ENCODE results near the gene SEMA3A. TPM values are rescaled to one million over a fixed set of nuclear protein-coding genes. Genes with fewer than 3 reads are reported as not detected.
A peak's percentile ranks its signal among the peaks of the same experiment; 100 is the strongest.

The SEMA3A gene
- total RNA-seq, 2 donors from 2014 or later, result 6.8 to 8.8 TPM

GRCh38 chr7:84123965-84124547 is 70.5 kb downstream of the SEMA3A start:
- DNase-seq (no peak), ATAC-seq (no peak)
- intact Hi-C loops (cut with DNase I), result no loop called here

DNA sequence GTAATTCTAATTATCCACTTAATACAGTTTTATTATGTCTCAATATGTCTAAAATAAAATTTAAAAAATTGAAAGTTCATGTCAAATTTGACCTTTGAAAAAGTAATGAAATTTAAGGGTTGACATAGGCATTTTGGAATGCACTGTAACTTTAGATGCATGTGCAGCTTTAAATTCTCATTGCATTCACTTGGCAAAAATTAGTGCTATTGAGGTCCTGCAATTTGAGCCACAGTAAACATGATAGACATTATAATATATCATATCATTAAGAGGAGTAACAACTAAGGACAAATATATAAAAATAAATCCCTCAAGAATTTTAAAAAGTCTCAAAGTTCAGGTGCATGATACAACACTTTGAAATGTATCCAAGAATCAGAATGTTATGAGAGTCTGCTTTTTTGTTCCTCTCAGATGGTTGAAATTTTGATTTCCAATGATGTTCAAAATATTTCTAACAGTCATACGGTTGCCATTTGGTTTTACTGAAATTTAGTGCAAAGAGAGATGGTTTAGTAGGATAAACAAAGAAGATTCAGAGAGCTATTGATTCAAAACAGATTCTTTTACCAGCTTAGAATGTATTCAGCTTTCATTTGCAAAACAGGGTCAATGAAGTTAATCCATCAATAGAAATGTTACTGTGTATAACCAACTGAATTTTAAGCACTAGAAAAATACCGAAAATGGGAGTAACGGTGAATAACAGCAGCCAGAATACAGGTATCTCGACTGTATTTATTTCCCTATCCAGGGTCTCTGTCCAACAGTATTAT is 71.8 kb downstream of the SEMA3A start:
- intact Hi-C loops (cut with DNase I), result no loop called here
- ATAC-seq (no peak), DNase-seq (no peak)

DNA sequence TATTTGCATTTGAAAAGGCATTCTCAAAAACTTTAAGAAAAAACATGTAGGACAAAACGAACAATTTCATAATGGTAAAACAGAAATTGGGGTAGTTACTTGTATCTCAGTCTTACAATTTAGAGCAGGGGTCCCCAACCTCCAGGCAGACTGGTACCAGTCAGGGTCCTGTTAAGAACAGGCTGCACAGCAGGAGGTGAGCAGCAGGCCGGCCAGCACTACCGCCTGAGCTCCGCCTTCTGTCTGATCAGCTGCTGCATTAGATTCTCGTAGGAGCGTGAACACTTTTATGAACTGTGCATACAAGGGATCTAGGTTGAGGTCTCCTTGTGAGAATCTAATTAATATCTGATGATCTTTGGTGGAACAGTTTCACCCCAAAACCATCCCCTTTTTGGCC is 77.3 kb downstream of the SEMA3A start:
- DNase-seq, result no peak
- intact Hi-C loops (cut with DNase I), result no loop called here
- ATAC-seq, result no peak

- intact Hi-C loops (cut with DNase I), result no loop called here
- DNase-seq, result no peak
- ATAC-seq, result peak in 1 of 2 donors; percentile 31
Observed at GRCh38 chr7:84113906-84114850, 80.4 kb downstream of the SEMA3A start.

- DNase-seq (no peak), ATAC-seq (peak in 1 of 2 donors; percentile 18)
- intact Hi-C loops (cut with DNase I), result no loop called here
Observed at GRCh38 chr7:84113286-84113685, 81.3 kb downstream of the SEMA3A start.

- intact Hi-C loops (cut with DNase I), result no loop called here
- DNase-seq, result peak; percentile 19
- peak; percentile 95 to 96 for ATAC-seq
Observed at GRCh38 chr7:84112771-84113170, 81.8 kb downstream of the SEMA3A start.

DNA sequence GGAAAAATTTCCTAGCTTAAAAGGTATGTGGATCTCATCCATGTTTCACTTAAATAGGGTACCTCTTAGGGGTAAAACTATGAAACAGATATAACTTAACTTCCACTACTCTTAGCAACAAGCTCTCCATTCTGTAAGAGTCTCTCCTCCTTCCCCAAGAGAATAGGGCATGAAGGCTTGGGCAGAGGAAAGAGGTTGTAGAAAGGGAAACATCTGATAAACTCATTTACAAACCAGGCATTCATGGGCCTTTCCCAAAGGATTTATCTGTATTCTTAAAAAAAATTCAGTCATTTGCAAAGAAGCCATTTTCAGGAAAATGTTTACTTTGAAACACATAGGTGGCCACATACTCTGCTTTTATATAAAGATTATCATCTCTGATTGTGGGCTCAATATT is 82.7 kb downstream of the SEMA3A start:
- ATAC-seq, result no peak
- intact Hi-C loops (cut with DNase I), result no loop called here
- DNase-seq, result no peak

DNA sequence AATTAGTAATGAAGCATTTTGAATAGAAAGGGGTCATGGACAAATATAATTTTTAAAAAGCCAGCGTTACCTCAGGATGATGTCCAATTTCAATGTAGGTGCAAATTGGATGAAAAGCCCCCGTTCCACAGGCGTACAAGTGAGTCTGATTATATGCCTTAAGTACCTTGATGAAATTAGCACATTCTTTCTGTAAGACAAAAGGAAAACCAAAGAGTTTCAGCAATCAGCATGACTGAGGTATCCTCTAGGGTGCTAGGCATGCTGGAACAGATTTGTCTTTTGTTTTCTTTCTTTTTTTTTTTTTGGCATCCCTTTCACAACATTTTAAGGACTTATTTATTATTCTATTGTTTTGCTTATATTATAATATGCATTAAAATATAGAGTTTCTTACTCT is 84.2 kb downstream of the SEMA3A start:
- ATAC-seq (no peak), DNase-seq (no peak)
- intact Hi-C loops (cut with DNase I), result no loop called here

GRCh38 chr7:84108787-84109186 is 85.8 kb downstream of the SEMA3A start:
- ATAC-seq, result no peak
- no peak for DNase-seq
- intact Hi-C loops (cut with DNase I), result no loop called here

- intact Hi-C loops (cut with DNase I), result no loop called here
- DNase-seq, result no peak
- ATAC-seq, result no peak
Observed at GRCh38 chr7:84108119-84108518, 86.5 kb downstream of the SEMA3A start.

DNA sequence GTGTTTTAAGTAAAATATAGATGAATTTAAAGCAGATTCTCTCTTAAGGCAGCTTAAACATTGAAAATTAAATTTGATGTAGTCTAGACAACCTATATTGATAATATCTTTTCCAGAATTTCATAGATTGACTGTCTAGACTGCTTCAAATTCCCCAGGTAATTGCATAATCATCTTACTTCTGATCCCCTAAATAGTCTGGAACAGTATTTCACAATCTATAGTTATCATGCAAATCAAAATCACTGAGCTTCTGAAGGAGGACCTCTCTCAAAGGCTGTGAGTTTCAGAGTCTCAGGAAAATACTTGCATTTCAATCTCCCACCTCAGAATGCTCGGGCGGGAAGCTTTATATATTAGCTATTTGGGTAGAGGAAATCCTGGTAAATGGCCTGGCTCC is 87.3 kb downstream of the SEMA3A start:
- intact Hi-C loops (cut with DNase I), result no loop called here
- ATAC-seq (no peak), DNase-seq (no peak)

DNA sequence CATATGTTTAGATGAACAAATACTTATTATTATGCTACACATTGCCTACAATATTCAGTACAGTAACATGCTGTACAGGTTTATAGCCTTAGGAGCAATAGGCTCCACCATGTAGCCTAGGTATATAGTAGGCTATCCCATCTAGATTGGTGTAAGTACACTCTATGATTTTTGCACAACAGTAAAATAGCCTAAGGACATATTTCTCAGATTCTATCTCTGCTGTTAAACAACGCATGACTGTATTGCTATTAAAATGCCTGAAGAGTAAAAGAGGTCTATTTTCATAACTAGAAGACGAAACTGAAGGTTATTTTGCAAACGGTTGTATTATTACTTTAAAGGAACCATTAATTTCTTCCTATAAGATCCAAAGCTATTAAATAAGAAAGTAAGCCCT is 88.3 kb downstream of the SEMA3A start:
- intact Hi-C loops (cut with DNase I), result no loop called here
- ATAC-seq (no peak), DNase-seq (no peak)

DNA sequence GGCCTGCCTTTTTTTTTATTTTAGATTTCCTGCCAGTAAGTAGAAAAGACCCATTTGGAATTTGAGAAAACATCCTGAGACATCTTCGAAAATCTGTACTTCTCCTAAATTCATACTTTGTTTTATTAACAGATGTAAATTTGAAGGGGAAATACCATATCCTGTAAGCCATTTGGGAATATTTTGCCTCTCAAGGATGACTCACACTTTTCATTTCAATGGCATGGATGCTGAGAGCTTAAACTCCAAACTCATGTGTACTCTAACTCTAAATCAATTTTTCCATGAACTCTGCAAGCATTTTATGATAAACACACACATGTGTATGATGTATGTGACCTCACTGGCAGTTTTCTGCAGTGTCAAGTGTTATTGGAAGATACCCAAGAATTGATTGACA is 89.0 kb downstream of the SEMA3A start:
- intact Hi-C loops (cut with DNase I), result no loop called here
- DNase-seq, result no peak
- ATAC-seq, result no peak

- no peak for DNase-seq
- intact Hi-C loops (cut with DNase I), result no loop called here
- ATAC-seq, result no peak
Observed at GRCh38 chr7:84104826-84105225, 89.8 kb downstream of the SEMA3A start.

DNA sequence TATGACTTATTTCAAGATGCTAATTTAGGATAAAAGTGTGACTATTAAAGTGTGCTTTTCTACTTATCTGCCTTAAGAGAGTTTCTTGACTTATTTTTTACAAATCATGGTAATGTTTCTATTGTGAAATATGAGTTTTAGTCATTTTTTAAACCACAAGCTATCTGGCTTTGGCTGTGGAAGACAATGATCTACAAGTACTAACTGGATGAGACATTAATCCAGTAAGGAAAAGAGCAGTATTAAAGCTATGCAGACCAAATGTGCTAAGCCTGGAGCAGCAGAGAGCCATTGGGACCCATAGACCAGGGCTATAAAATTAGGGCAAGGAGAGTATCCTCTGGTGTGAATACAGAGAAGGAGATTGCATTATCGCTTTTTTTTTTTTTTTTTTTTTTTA is 92.4 kb downstream of the SEMA3A start:
- intact Hi-C loops (cut with DNase I), result no loop called here
- ATAC-seq (no peak), DNase-seq (no peak)

DNA sequence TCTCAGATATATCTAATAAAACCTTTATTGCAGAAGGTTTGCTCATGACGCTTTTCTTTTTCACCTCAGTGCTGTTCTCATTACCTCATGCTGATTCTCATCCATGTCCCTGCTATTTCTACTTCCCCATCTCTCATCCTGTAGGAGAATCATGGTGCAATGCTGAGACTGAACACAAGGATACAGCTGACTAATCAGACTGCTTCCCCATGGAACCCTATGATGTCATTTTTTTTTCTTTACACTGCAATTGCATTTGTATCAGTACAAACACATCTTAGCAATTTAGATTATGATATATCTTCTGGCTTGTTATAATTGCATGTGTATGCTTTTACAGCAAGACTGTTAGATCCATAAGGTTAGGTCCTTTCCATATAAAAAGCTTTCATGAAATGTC is 93.7 kb downstream of the SEMA3A start:
- intact Hi-C loops (cut with DNase I), result no loop called here
- DNase-seq (no peak), ATAC-seq (no peak)

DNA sequence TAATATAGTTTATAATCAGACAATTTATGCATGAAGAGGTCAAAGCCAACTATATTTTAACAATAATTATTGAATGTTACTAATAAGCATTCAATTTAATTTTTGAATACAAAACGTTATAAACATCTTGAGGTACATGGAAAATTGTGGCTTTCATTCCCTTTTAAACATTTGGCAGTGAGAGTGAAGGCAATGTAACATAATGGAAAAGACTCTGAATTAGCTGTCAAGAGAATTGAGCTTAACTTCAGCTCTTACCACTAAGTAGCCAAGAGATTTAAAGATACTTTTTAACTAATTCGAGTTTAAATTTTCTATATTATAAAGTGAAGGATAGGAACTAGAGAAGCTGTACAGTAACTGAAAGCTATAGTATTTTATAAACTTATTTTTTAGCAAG is 98.6 kb downstream of the SEMA3A start:
- DNase-seq (no peak), ATAC-seq (no peak)
- intact Hi-C loops (cut with DNase I), result no loop called here

- intact Hi-C loops (cut with DNase I), result no loop called here
- ATAC-seq (no peak), DNase-seq (no peak)
Observed at GRCh38 chr7:84092207-84092606, 102.4 kb downstream of the SEMA3A start.

DNA sequence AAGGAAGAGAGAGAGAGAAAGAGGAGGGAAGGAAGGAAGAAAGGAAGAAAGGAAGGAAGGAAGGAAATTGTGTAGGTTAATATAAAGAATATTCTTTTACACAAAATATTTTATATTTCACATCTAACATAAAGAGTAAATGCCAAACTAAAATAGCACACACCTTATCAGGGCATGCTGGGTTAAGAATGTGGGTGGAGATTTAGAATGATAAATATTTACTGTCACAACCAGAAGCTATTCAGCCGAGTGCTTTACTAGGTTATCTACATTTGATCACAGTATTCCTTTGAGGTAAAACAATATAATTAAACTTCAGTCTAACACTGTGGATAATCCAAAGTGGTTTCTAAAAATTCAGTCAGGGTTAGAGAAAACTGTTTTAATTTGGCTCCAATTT is 103.3 kb downstream of the SEMA3A start:
- ATAC-seq (no peak), DNase-seq (no peak)
- intact Hi-C loops (cut with DNase I), result no loop called here

DNA sequence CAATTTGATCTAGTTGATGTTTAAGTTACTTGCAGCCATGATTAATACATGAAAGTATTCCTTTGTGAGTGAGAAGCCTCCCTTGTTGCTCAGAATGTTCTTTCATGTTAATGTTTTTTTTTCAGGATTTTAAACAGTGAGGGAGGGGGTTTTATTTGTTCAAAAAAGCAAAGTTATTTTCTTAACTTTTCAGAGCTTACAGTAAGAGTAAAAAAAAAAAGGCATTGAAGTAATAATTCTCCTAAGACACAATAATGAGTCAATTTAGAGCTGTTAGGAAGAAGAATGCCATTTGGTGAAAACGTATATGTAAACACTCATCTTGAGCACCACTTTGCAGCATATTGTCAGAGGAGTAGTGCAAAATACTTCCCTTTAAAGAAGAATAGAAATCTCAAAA is 105.8 kb downstream of the SEMA3A start:
- DNase-seq, result no peak
- intact Hi-C loops (cut with DNase I), result no loop called here
- ATAC-seq, result no peak
